Esophagus squamous epithelium (tissue), 4 donors: Measurements from ENCODE around the gene AHRR.

Source experiments
- POLR2A ChIP-seq, 4 donors: fragments of 450-650 bp; IDR thresholded peaks; one replicate each; pipeline ENCODE4 v1.6.1; 2017; ENCODE audit warnings: antibody characterized with exemption in 4 of 4, mild to moderate bottlenecking in 4 of 4, moderate library complexity in 3 of 4
- TF ChIP-seq, protein P1 (sequence below), 6 experiments: fragments of 450-650 bp in 4 of 6; fragments of 200-600 bp in 2 of 6; sonication (generic) in 2 of 6; IDR thresholded peaks; one replicate each; pipeline ENCODE4 v1.5.1; 2016 to 2019; ENCODE audit warnings: antibody characterized with exemption in 6 of 6, mild to moderate bottlenecking in 4 of 6, moderate library complexity in 4 of 6

DNA sequence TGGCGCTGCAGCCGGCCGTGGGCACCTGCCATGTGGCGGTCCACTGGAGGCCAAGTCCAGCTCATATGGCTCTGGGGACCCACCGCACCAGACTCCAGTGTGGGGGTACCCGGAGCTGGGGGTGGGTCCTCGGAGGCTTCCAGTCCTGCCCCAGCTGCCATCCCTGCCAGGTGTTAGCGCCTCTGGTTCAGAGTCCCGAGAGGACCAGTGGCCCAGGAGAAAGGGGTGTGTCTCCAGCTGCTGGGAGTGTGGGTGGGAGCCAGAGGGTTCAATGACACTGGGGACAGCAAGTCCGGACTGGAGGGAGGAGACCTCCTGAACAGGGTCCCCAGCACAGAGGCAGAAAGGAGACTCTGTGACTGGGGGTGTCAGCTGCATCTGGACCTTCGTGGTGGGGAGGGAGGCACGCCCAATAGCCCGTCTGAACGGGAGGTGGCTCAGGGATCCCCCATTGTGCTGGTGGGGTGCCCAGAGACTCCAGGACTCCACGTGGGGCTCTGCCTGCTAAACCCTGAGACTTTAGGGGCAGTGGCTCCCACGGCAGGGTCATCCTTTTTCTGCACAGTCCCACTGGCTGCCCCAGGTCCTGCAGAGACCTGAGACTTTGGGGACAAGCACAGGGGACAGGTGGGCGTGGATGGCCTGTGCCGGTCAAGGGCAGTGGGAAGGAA lies 2.4 kb upstream of the AHRR start:
- TF ChIP-seq, protein P1, sequence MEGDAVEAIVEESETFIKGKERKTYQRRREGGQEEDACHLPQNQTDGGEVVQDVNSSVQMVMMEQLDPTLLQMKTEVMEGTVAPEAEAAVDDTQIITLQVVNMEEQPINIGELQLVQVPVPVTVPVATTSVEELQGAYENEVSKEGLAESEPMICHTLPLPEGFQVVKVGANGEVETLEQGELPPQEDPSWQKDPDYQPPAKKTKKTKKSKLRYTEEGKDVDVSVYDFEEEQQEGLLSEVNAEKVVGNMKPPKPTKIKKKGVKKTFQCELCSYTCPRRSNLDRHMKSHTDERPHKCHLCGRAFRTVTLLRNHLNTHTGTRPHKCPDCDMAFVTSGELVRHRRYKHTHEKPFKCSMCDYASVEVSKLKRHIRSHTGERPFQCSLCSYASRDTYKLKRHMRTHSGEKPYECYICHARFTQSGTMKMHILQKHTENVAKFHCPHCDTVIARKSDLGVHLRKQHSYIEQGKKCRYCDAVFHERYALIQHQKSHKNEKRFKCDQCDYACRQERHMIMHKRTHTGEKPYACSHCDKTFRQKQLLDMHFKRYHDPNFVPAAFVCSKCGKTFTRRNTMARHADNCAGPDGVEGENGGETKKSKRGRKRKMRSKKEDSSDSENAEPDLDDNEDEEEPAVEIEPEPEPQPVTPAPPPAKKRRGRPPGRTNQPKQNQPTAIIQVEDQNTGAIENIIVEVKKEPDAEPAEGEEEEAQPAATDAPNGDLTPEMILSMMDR (IDR thresholded peaks at IDR 0.05), result no peak
- no peak for TF ChIP-seq POLR2A (IDR thresholded peaks at IDR 0.05)
